Hematopoietic multipotent progenitor cell treated with erythropoietin and hydrocortisone succinate and interleukin-3 and kit ligand, for 17 days (in vitro differentiated cells): Measurements from ENCODE around the gene UGT1A3.
A peak's percentile ranks its signal among the peaks of the same experiment; 100 is the strongest.
"Not testable (repeated sequence)": the region's sequence is repeated elsewhere in the genome, so short reads cannot be mapped to it uniquely, and the experiment has no call there.

Experiments
- DNase-seq: peaks from one replicate; pipeline ENCODE4 v3.0.0-alpha.2; 2015; ENCODE audit warnings: low spot score

Gene UGT1A3

GRCh38 chr2:233707940-233708644 lies 20.8 kb upstream of the UGT1A3 start:
- no peak for DNase-seq

- DNase-seq: no peak
These were observed 19.9 kb upstream of the UGT1A3 start for GRCh38 chr2:233708942-233709341.

DNA sequence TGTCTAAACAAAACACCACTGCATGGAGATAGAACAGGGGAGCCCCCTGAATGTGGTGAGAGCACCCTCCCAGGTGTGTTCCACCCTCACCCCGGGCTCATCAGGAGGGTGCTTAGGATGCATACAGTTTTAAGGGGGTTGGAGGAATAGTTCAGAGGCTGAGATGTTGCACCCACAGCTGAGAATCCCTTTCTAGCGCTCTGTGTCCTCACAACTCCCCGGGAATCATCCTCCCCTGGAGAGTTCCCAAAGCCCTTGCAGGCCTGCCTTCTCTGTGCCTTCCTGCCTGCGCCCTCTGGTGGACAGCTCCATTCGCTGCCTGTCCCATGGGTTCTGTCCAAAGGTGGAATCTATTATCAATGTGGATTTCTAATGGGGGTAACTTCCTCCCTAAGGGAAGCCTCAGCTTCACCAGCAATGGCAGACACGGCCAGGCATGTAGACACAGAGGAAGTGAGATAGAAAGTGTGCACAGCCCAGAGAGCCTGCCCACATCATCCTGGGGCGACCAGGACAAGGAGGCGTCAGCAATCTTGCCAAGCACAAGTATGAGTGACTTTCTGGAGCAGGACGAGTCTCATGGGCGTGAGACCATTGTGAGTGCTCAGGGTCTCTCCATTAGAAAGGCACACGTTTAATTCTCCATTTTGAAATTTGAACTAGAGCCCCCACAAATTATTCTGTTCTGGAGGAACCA lies 17.4 kb upstream of the UGT1A3 start:
- peak; percentile 57 for DNase-seq

- DNase-seq: no peak
These were observed 16.1 kb upstream of the UGT1A3 start, which contains the start of gene UGT1A5 for GRCh38 chr2:233712611-233713261. Gene UGT1A5, plus strand, starts transcription at chr2:233712907. Its CDS starts 85 bp downstream, at chr2:233712992.

DNA sequence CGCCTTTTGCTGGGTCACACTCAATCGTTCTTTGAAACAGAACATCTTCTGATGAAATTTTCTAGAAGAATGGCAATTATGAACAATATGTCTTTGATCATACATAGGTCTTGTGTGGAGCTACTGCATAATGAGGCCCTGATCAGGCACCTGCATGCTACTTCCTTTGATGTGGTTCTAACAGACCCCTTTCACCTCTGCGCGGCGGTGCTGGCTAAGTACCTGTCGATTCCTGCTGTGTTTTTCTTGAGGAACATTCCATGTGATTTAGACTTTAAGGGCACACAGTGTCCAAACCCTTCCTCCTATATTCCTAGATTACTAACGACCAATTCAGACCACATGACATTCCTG lies 15.6 kb upstream of the UGT1A3 start:
- no peak for DNase-seq

GRCh38 chr2:233714121-233714520 lies 14.7 kb upstream of the UGT1A3 start:
- no peak for DNase-seq

GRCh38 chr2:233718552-233718951 lies 10.3 kb upstream of the UGT1A3 start, which contains the start of gene UGT1A4:
Gene UGT1A4, plus strand, starts transcription at chr2:233718736. Its CDS starts 85 bp downstream, at chr2:233718821.
- DNase-seq: no peak

- DNase-seq: not testable (repeated sequence)
These were observed 8.2 kb downstream of the UGT1A3 start for GRCh38 chr2:233736868-233737653.

DNA sequence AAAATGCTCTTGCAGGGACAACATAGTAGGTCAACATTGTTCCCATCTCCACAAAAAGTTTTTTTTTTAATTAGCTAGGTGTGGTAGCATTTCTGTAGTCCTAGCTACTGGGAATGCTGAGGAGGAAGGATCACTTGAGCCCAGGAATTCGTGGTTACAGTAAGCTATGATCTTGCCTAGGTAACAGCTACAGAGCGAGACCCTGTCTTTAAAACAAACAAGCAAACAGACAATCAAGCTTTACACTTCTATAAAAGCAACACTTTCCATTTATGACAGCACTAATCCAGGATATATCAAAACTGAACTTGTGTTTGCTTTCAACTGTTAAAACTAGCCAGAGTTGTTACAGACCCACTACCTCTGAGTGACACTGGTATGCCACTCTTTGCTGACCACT lies 12.0 kb downstream of the UGT1A3 start:
- DNase-seq: no peak

- no peak for DNase-seq
These were observed 14.8 kb downstream of the UGT1A3 start for GRCh38 chr2:233743464-233744259.

DNA sequence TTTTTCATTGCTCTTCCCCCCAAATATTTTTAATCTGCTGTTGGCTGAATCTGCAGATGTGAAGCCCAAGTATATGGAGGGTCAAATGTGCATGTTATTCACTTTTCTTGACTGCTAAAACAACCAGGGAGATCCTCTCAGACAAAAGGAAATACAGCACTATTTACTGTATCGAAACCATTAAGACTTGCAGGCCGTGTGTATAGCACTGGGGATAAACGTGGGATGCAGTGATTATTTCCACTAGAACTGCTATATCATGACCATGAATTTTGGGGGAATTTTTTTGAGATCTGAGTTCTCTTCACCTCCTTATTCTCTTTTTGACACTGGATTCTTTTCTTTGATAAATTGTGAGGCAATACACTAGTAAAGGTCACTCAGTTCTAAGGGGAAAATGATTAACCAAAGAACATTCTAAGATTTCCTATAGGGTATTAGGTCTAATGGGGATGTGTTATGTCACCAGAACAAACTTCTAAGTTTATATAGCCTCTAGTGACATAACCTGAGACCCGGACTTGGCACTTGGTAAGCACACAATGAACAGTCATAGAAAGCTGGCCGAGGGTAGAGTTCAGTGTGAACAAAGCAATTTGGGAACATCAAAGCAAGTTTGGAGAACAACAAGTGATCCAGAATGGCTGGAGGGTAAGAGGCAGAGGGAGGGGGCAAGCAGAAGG lies 16.4 kb downstream of the UGT1A3 start:
- no peak for DNase-seq

DNA sequence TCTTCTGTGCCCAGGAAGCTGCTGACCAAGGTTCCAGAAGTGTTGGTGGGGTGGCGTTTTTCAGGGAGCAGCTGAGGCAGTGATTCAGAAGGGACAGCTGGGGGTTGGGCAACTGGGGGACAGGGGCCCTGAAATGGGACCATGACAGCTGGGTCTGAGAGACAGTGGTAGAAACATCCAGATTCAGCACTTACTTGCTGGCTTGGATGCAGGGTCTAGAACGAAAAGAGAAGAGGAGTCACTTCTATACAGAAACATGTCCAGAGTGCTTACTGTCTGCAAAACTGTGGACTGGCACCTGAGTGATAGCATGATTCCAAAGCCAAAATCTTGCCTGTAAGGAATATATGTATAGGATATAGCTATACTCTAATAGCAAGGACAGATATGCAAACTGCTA lies 17.0 kb downstream of the UGT1A3 start:
- DNase-seq: not testable (repeated sequence)

GRCh38 chr2:233746475-233747282 lies 17.8 kb downstream of the UGT1A3 start:
- no peak for DNase-seq

DNA sequence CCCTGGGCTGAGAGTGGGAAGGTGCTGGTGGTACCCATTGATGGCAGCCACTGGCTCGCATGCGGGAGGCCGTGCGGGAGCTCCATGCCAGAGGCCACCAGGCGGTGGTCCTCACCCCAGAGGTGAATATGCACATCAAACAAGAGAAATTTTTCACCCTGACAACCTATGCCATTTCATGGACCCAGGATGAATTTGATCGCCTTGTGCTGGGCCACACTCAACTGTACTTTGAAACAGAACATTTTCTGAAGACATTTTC lies 18.4 kb downstream of the UGT1A3 start:
- DNase-seq: no peak

GRCh38 chr2:233750689-233751088 lies 21.8 kb downstream of the UGT1A3 start:
- DNase-seq: not testable (repeated sequence)

- not testable (repeated sequence) for DNase-seq
These were observed 22.6 kb downstream of the UGT1A3 start for GRCh38 chr2:233751212-233752009.

- no peak for DNase-seq
These were observed 26.2 kb downstream of the UGT1A3 start for GRCh38 chr2:233754872-233755611.

- no peak for DNase-seq
These were observed 27.7 kb downstream of the UGT1A3 start for GRCh38 chr2:233756429-233757081.
